HuH-7.5 (cell line): ENCODE data around the gene NDEL1.

Experiments
- DNase-seq: peaks from one replicate; pipeline ENCODE4 v3.0.0; 2011; ENCODE audit warnings: low spot score

Gene NDEL1

GRCh38 chr17:8503807-8504206 lies 68.1 kb downstream of the NDEL1 start:
- no peak for DNase-seq

GRCh38 chr17:8504460-8505207 lies 69.0 kb downstream of the NDEL1 start:
- no peak for DNase-seq

- DNase-seq, result no peak
Measured at GRCh38 chr17:8506145-8506544, 70.5 kb downstream of the NDEL1 start.

- no peak for DNase-seq
Measured at GRCh38 chr17:8514801-8515200, 79.1 kb downstream of the NDEL1 start.
